CD4-positive, CD25-positive, alpha-beta regulatory T cell (primary cell): ENCODE results near the gene PCLAF. TPM values are rescaled to one million over a fixed set of nuclear protein-coding genes. Genes with fewer than 3 reads are reported as not detected.
A peak's percentile ranks its signal among the peaks of the same experiment; 100 is the strongest.
"Not testable (repeated sequence)": the region's sequence is repeated elsewhere in the genome, so short reads cannot be mapped to it uniquely, and the experiment has no call there.

Experiments
- ATAC-seq, 2 donors: fragments of 150-1000 bp; cut with Tn5 transposase; one replicate each; pipeline ENCODE4 v1.10.0; 2021; ENCODE audit warnings: low read depth in 2 of 2, moderate number of reproducible peaks in 2 of 2, moderate library complexity in 1 of 2
- DNase-seq, 3 donors: peaks; one replicate each; pipeline versions ENCODE4 v3.0.0 to v3.0.0-alpha.2; 2012 to 2022; ENCODE audit warnings: mixed read lengths in 1 of 3
- H3K27ac ChIP-seq: one replicate; pipeline ENCODE4 v1.7.0; 2013; ENCODE audit warnings: mild to moderate bottlenecking, low read length; ENCODE audit not compliant: insufficient read depth, poor library complexity, severe bottlenecking
- H3K27me3 ChIP-seq: one replicate; pipeline ENCODE4 v1.7.0; 2013; ENCODE audit warnings: low read length; ENCODE audit not compliant: control insufficient read depth, insufficient read depth
- H3K36me3 ChIP-seq: one replicate; pipeline ENCODE4 v1.7.0; 2013; ENCODE audit warnings: mild to moderate bottlenecking, low read length, moderate library complexity; ENCODE audit not compliant: control insufficient read depth, insufficient read depth
- H3K4me1 ChIP-seq: 2 replicates; pipeline ENCODE4 v1.7.0; 2013; ENCODE audit warnings: mild to moderate bottlenecking, low read length; ENCODE audit not compliant: insufficient read depth, control insufficient read depth, poor library complexity, severe bottlenecking
- H3K4me3 ChIP-seq: one replicate; pipeline ENCODE4 v1.7.0; 2013; ENCODE audit warnings: low read depth, mild to moderate bottlenecking, low read length, moderate library complexity
- H3K9me3 ChIP-seq, 2 experiments: 1 replicate in 1 of 2; 2 replicates in 1 of 2; pipeline ENCODE4 v1.7.0; 2013; ENCODE audit warnings: low read length in 2 of 2, mild to moderate bottlenecking in 1 of 2, moderate library complexity in 1 of 2; ENCODE audit not compliant: control insufficient read depth in 2 of 2
- H3K27ac Mint-ChIP-seq, 3 donors: one replicate each; pipeline ENCODE4 v1.8.0; 2020 to 2022; ENCODE audit warnings: mild to moderate bottlenecking in 3 of 3, mixed read lengths in 3 of 3, moderate library complexity in 2 of 3
- H3K27me3 Mint-ChIP-seq: one replicate; pipeline ENCODE4 v1.8.0; 2022; ENCODE audit warnings: mild to moderate bottlenecking, mixed read lengths
- H3K36me3 Mint-ChIP-seq: one replicate; pipeline ENCODE4 v1.8.0; 2020; ENCODE audit warnings: mixed read lengths
- H3K4me1 Mint-ChIP-seq, 4 donors: one replicate each; pipeline ENCODE4 v1.8.0; 2020 to 2022; ENCODE audit warnings: mixed read lengths in 4 of 4, mild to moderate bottlenecking in 1 of 4
- H3K4me3 Mint-ChIP-seq, 4 donors: one replicate each; pipeline ENCODE4 v1.8.0; 2020 to 2022; ENCODE audit warnings: mild to moderate bottlenecking in 4 of 4, mixed read lengths in 4 of 4, moderate library complexity in 3 of 4
- H3K9me3 Mint-ChIP-seq, 7 donors: one replicate each; pipeline ENCODE4 v1.8.0; 2020 to 2022; ENCODE audit warnings: mixed read lengths in 7 of 7, mild to moderate bottlenecking in 3 of 7, moderate library complexity in 2 of 7
- polyA plus RNA-seq, 4 donors: library from polyadenylated mRNA; unstranded; fragments of 300-500 nt; fragmentation: Illumina TruSeq; gene quantifications; one replicate each; pipeline ENCODE4 v1.2.3, GENCODE V29; 2021
- total RNA-seq: library from RNA; stranded (reverse); gene quantifications from one replicate; pipeline ENCODE4 v1.2.3, GENCODE V29; 2022

The PCLAF gene
- total and polyA plus RNA-seq, 5 donors from 2014 or later = 1.0 to 27.0 (median 9.2) TPM

GRCh38 chr15:64333986-64334929, 47.0 kb downstream of the PCLAF start:
- Histone ChIP-seq H3K4me1 (peaks cover 6% of the 10 kb centered on the region), H3K4me3 (peak overlapping the region; percentile 17), H3K36me3 (no peaks in the 10 kb centered on the region), H3K9me3 (no peaks in the 10 kb centered on the region), H3K27ac (peak overlapping the region; percentile 47), H3K27me3 (no peaks in the 10 kb centered on the region)
- Mint-ChIP-seq H3K4me3 (peak overlapping the region in 1 of 4 donors; percentile 57), H3K4me1 (peaks cover 20 to 34% (median 29%) of the 10 kb centered on the region in 4 donors), H3K27me3 (no peaks in the 10 kb centered on the region), H3K27ac (peak overlapping the region; percentile 69 to 90 (median 87)), H3K9me3 (no peaks in the 10 kb centered on the region), H3K36me3 (peaks cover 4% of the 10 kb centered on the region)
- peak; percentile 73 to 84 for ATAC-seq
- DNase-seq = peak; percentile 29 to 67 (median 50)

- no peak for ATAC-seq
- H3K4me3 Mint-ChIP-seq = peak overlapping the region in 2 of 4 donors; percentile 2 to 9
- DNase-seq = peak in 1 of 3 donors; percentile 55
- no peaks in the 10 kb centered on the region for H3K27me3 Mint-ChIP-seq
- H3K27ac Mint-ChIP-seq = peak overlapping the region; percentile 69 to 90 (median 87)
- H3K36me3 ChIP-seq = no peaks in the 10 kb centered on the region
- no peaks in the 10 kb centered on the region for H3K9me3 ChIP-seq
- peaks cover 20 to 34% (median 29%) of the 10 kb centered on the region in 4 donors for H3K4me1 Mint-ChIP-seq
- no peaks in the 10 kb centered on the region for H3K36me3 Mint-ChIP-seq
- peak overlapping the region; percentile 17 for H3K4me3 ChIP-seq
- no peaks in the 10 kb centered on the region for H3K27me3 ChIP-seq
- H3K9me3 Mint-ChIP-seq = no peaks in the 10 kb centered on the region
- peak overlapping the region; percentile 47 for H3K27ac ChIP-seq
- H3K4me1 ChIP-seq = peaks cover 6% of the 10 kb centered on the region
Observed at GRCh38 chr15:64333516-64333915, 47.7 kb downstream of the PCLAF start.

GRCh38 chr15:64331668-64332067, 49.6 kb downstream of the PCLAF start:
- not testable (repeated sequence) for H3K27me3 Mint-ChIP-seq, H3K9me3 Mint-ChIP-seq, H3K4me3 Mint-ChIP-seq, H3K9me3 ChIP-seq, H3K27ac Mint-ChIP-seq, H3K4me3 ChIP-seq, ATAC-seq, H3K4me1 ChIP-seq, DNase-seq, H3K27ac ChIP-seq, H3K27me3 ChIP-seq, H3K36me3 ChIP-seq, H3K36me3 Mint-ChIP-seq
- H3K4me1 Mint-ChIP-seq = peaks cover 20 to 30% (median 25%) of the 10 kb centered on the region in 4 donors

- not testable (repeated sequence) for H3K27ac Mint-ChIP-seq, H3K27ac ChIP-seq, H3K4me3 ChIP-seq, H3K9me3 Mint-ChIP-seq, H3K4me3 Mint-ChIP-seq, H3K4me1 ChIP-seq, H3K27me3 ChIP-seq, H3K27me3 Mint-ChIP-seq, H3K36me3 ChIP-seq, H3K9me3 ChIP-seq, DNase-seq, H3K36me3 Mint-ChIP-seq, ATAC-seq
- peaks cover 6 to 15% (median 10%) of the 10 kb centered on the region in 4 donors for H3K4me1 Mint-ChIP-seq
Observed at GRCh38 chr15:64326975-64327374, 54.3 kb downstream of the PCLAF start.

GRCh38 chr15:64326458-64326857, 54.8 kb downstream of the PCLAF start:
- H3K36me3 Mint-ChIP-seq, H3K27ac ChIP-seq, H3K27me3 ChIP-seq, H3K27me3 Mint-ChIP-seq, H3K9me3 ChIP-seq, H3K27ac Mint-ChIP-seq, ATAC-seq, H3K9me3 Mint-ChIP-seq, DNase-seq, H3K4me3 ChIP-seq, H3K36me3 ChIP-seq, H3K4me1 ChIP-seq, H3K4me3 Mint-ChIP-seq: not testable (repeated sequence)
- H3K4me1 Mint-ChIP-seq = peaks cover 6 to 15% (median 10%) of the 10 kb centered on the region in 4 donors

- no peaks in the 10 kb centered on the region for H3K4me1 ChIP-seq
- H3K36me3 ChIP-seq = no peaks in the 10 kb centered on the region
- Mint-ChIP-seq H3K4me1 (peaks cover 6 to 15% (median 10%) of the 10 kb centered on the region in 4 donors), H3K4me3 (no peak overlapping the region), H3K27ac (no peak overlapping the region), H3K36me3 (peaks cover 4% of the 10 kb centered on the region), H3K27me3 (no peaks in the 10 kb centered on the region), H3K9me3 (no peaks in the 10 kb centered on the region)
- H3K9me3 ChIP-seq = no peaks in the 10 kb centered on the region
- ATAC-seq = no peak
- no peaks in the 10 kb centered on the region for H3K27me3 ChIP-seq
- H3K27ac ChIP-seq = no peak overlapping the region
- no peak overlapping the region for H3K4me3 ChIP-seq
- no peak for DNase-seq
Observed at GRCh38 chr15:64324165-64324877, 56.9 kb downstream of the PCLAF start.

- H3K4me3 ChIP-seq = no peak overlapping the region
- no peak overlapping the region for H3K27ac ChIP-seq
- no peaks in the 10 kb centered on the region for H3K27me3 ChIP-seq
- no peak overlapping the region for H3K4me3 Mint-ChIP-seq
- peak overlapping the region in 1 of 3 donors; percentile 78 for H3K27ac Mint-ChIP-seq
- no peaks in the 10 kb centered on the region for H3K9me3 ChIP-seq
- peaks cover 12 to 43% (median 23%) of the 10 kb centered on the region in 4 donors for H3K4me1 Mint-ChIP-seq
- H3K36me3 ChIP-seq = no peaks in the 10 kb centered on the region
- DNase-seq (no peak), ATAC-seq (no peak)
- peaks cover 7% of the 10 kb centered on the region for H3K36me3 Mint-ChIP-seq
- H3K27me3 Mint-ChIP-seq = no peaks in the 10 kb centered on the region
- no peaks in the 10 kb centered on the region for H3K4me1 ChIP-seq
- no peaks in the 10 kb centered on the region for H3K9me3 Mint-ChIP-seq
Observed at GRCh38 chr15:64315216-64315615, 66.0 kb downstream of the PCLAF start.
